MV-4-11 (cell line): ENCODE data around the gene HLA-E.
"Not testable (repeated sequence)": the region's sequence is repeated elsewhere in the genome, so short reads cannot be mapped to it uniquely, and the experiment has no call there.

Source experiments
- DNase-seq: peaks from one replicate; lab custom pipeline; 2025; lab: John Stamatoyannopoulos, UW

Gene HLA-E

GRCh38 chr6:30489081-30490025, at the start of gene HLA-E:
Gene HLA-E, plus strand, starts transcription at chr6:30489509. Its CDS starts 23 bp downstream, at chr6:30489532.
- peak; percentile 99 for DNase-seq

GRCh38 chr6:30441171-30441570, 48.1 kb upstream of the HLA-E start:
- DNase-seq: no peak

GRCh38 chr6:30443657-30444450, 45.5 kb upstream of the HLA-E start:
- peak; percentile 39 for DNase-seq

GRCh38 chr6:30444451-30444742, 44.9 kb upstream of the HLA-E start:
- DNase-seq: no peak

GRCh38 chr6:30446259-30446658, 43.0 kb upstream of the HLA-E start:
- peak; percentile 2 for DNase-seq

GRCh38 chr6:30447237-30447636, 42.1 kb upstream of the HLA-E start:
- DNase-seq: no peak

GRCh38 chr6:30450548-30450908, 38.8 kb upstream of the HLA-E start:
- DNase-seq: no peak

- peak; percentile 100 for DNase-seq
Observed at GRCh38 chr6:30450909-30451841, 38.1 kb upstream of the HLA-E start.

- no peak for DNase-seq
Observed at GRCh38 chr6:30452736-30453507, 36.4 kb upstream of the HLA-E start.

GRCh38 chr6:30453508-30454116, 35.7 kb upstream of the HLA-E start:
- peak; percentile 84 for DNase-seq

GRCh38 chr6:30459145-30459544, 30.2 kb upstream of the HLA-E start:
- no peak for DNase-seq

GRCh38 chr6:30461055-30461454, 28.3 kb upstream of the HLA-E start:
- DNase-seq: no peak

- DNase-seq: no peak
Observed at GRCh38 chr6:30462482-30462881, 26.8 kb upstream of the HLA-E start.

GRCh38 chr6:30463242-30463641, 26.1 kb upstream of the HLA-E start:
- DNase-seq: peak; percentile 88

- DNase-seq: peak; percentile 93
Observed at GRCh38 chr6:30463651-30464618, 25.4 kb upstream of the HLA-E start.

GRCh38 chr6:30465595-30466306, 23.6 kb upstream of the HLA-E start:
- no peak for DNase-seq

GRCh38 chr6:30470968-30471367, 18.3 kb upstream of the HLA-E start:
- DNase-seq: no peak

- not testable (repeated sequence) for DNase-seq
Observed at GRCh38 chr6:30475116-30475515, 14.2 kb upstream of the HLA-E start.
